ENCODE data around the gene DOCK8. TPM values are rescaled to one million over a fixed set of nuclear protein-coding genes. Genes with fewer than 3 reads are reported as not detected.

The DOCK8 gene
- not detected in 2 replicates for total RNA-seq (2012; rRNA removed)
- polyA plus RNA-seq (2012; rRNA removed): not detected in 2 replicates
- 0.01 TPM in 1 of 2 replicates, not detected in the other for polyA plus RNA-seq (2012; cell fraction: cytosol; rRNA removed)
- not detected in 2 replicates for polyA plus RNA-seq (2012; cell fraction: nucleus; rRNA removed; ENCODE audit: low replicate concordance)
- percentile 8 among the genes with signal in this experiment for Bru-seq, nascent RNA
- percentile 8 among the genes with signal in this experiment for BruChase-seq, experiment 1, labeled RNA remaining after a 6-hour chase
- percentile 7 among the genes with signal in this experiment for BruChase-seq, experiment 2, labeled RNA remaining after a 2-hour chase
- long read RNA-seq: 0 reads

DNA sequence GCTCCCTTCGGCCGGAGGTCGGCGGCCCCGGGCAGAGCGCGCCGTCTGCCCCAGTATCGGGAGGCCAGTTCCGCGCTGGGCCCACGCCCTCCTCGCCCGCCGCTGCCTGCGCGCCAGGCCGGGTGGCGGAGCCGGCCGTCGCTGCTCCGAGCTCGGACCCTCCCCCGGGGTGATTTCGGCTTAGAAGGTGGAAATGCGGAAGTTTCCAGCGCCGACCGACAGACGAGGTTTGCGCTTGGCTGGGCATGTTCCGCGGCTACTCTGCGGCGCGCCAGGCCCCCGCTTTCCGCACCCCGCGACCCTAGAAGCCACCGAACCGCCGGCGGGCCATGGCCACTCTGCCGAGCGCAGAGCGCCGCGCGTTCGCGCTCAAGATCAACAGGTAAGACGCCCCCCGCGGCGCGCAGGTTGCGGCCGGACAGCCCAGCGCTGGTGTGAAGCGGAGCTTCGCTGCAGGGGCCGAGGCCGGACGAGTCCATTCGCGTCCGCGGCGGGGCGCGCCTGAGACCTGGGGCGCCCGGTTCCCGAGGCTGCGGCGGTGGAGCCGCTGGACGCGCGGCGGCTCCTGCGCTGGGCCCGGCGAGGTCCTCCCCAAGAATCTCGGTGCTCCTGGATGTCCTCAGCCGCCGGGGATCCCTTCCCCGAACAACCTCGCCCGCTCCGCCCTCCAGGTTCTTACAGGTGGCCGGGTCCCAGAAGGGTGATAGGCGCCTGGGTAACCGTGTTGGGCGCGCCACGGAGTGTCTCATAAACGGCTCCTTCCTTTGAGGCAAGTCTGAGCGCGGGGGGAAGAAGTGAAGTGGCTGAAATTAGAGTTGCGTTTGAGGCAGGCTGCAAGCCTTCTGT, at the start of gene DOCK8:
TSS of gene DOCK8 (plus strand) at position 218 of the 846 bp plus-strand sequence. CDS start at position 330, 112 bp downstream.
- Histone ChIP-seq H2AK9ac (replicated peaks; ENCODE audit: low read depth, low read length, poor library complexity) (no peak within 1 kb of the TSS), H2BK120ac (ENCODE audit: low read depth, low read length) (no peak within 1 kb of the TSS), H4K91ac (ENCODE audit: insufficient read depth, low read depth, low read length) (no peak within 1 kb of the TSS), H3K27ac (ENCODE audit: insufficient read depth, low read length) (no peak within 1 kb of the TSS), H2BK15ac (ENCODE audit: low read depth, low read length) (no peak within 1 kb of the TSS), H3K9ac (ENCODE audit: low read depth, low read length) (no peak within 1 kb of the TSS), H3K56ac (ENCODE audit: extremely low read depth, insufficient read depth, low read length) (no peak within 1 kb of the TSS), H3K36me3 (ENCODE audit: control insufficient read depth, insufficient read depth, low read length) (no peaks in the 10 kb centered on the region), H2BK20ac (ENCODE audit: low read depth, low read length) (no peak within 1 kb of the TSS), H3K4me1 (ENCODE audit: control insufficient read depth, insufficient read depth, low read length) (no peaks in the 10 kb centered on the region), H4K20me1 (ENCODE audit: insufficient read depth, low read length) (no peaks in the 10 kb centered on the region), H2BK5ac (ENCODE audit: low read depth, low read length, poor library complexity, severe bottlenecking) (no peak within 1 kb of the TSS), H3K18ac (ENCODE audit: low read depth, low read length) (no peak within 1 kb of the TSS), H2AK5ac (ENCODE audit: low read depth, low read length) (no peak within 1 kb of the TSS), H2AFZ (replicated peaks; ENCODE audit: low read length, poor library complexity) (peak within 1 kb of the TSS; percentile 82), H3K4me3 (ENCODE audit: insufficient read depth, low read depth, low read length) (peak within 1 kb of the TSS; percentile 28), H3K9me3 (ENCODE audit: control insufficient read depth, insufficient read depth, low read length) (no peaks in the 10 kb centered on the region), H3K4me2 (ENCODE audit: low read depth, low read length) (peak within 1 kb of the TSS; percentile 22), H3K27me3 (ENCODE audit: control insufficient read depth, insufficient read depth, low read length) (peaks cover 28% of the 10 kb centered on the region), H3K4ac (ENCODE audit: low read depth, low read length) (no peak within 1 kb of the TSS), H3K14ac (replicated peaks; ENCODE audit: low read depth, low read length) (no peak within 1 kb of the TSS), H3K79me1 (ENCODE audit: low read depth in 1 of 2, low read length in 2 of 2) (no peaks in the 10 kb centered on the region), H4K8ac (ENCODE audit: low read depth in 2 of 2, low read length in 2 of 2) (no peak within 1 kb of the TSS), H3K9me1 (ENCODE audit: insufficient read depth, low read length) (no peaks in the 10 kb centered on the region), H3K23ac (ENCODE audit: low read depth, low read length) (no peak within 1 kb of the TSS), H4K5ac (ENCODE audit: low read depth, low read length) (no peak within 1 kb of the TSS)
- ChIA-PET POLR2A (ENCODE audit: unreplicated experiment) (no interaction called here), CTCF (no interaction called here)
- DNase-seq (no peak), ATAC-seq (ENCODE audit: low read depth) (peak; percentile 80)
- in situ Hi-C loops (cut with MboI; ENCODE audit: low sequenced_read_pairs): no loop called here
- WGBS, 2 experiments (ENCODE audit: extremely low coverage in 2 of 2, insufficient read length in 1 of 2): 2% methylated on average over 24 of the region's 103 CpGs; no CpG with 5 or more reads in 1 of the 2 experiments
- intact Hi-C loops (cut with micrococcal nuclease): no loop called here
- dilution Hi-C loops (cut with HindIII; ENCODE audit: low sequenced_read_pairs, unreplicated experiment): no loop called here
- TF ChIP-seq MAFK (IDR thresholded peaks at IDR 0.05; ENCODE audit: low read depth, low read length): no peak
- TF ChIP-seq POLR2A (IDR thresholded peaks at IDR 0.05; ENCODE audit: low read depth, low read length): no peak
- TF ChIP-seq SMC3 (IDR thresholded peaks at IDR 0.05; ENCODE audit: low read depth, low read length): no peak
- no peak for TF ChIP-seq RCOR1 (IDR thresholded peaks at IDR 0.05; ENCODE audit: insufficient replicate concordance, low read length)
- TF ChIP-seq FOS (IDR thresholded peaks at IDR 0.05; ENCODE audit: low read depth, low read length): no peak
- TF ChIP-seq, protein P1, sequence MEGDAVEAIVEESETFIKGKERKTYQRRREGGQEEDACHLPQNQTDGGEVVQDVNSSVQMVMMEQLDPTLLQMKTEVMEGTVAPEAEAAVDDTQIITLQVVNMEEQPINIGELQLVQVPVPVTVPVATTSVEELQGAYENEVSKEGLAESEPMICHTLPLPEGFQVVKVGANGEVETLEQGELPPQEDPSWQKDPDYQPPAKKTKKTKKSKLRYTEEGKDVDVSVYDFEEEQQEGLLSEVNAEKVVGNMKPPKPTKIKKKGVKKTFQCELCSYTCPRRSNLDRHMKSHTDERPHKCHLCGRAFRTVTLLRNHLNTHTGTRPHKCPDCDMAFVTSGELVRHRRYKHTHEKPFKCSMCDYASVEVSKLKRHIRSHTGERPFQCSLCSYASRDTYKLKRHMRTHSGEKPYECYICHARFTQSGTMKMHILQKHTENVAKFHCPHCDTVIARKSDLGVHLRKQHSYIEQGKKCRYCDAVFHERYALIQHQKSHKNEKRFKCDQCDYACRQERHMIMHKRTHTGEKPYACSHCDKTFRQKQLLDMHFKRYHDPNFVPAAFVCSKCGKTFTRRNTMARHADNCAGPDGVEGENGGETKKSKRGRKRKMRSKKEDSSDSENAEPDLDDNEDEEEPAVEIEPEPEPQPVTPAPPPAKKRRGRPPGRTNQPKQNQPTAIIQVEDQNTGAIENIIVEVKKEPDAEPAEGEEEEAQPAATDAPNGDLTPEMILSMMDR (conservative IDR thresholded peaks at IDR 0.05; ENCODE audit: low read depth, low read length): no peak
- no peak for TF ChIP-seq MXI1 (IDR thresholded peaks at IDR 0.05; ENCODE audit: borderline replicate concordance, low read depth, low read length)
- TF ChIP-seq RAD21 (IDR thresholded peaks at IDR 0.05; ENCODE audit: low read length): no peak
- TF ChIP-seq, protein P2, sequence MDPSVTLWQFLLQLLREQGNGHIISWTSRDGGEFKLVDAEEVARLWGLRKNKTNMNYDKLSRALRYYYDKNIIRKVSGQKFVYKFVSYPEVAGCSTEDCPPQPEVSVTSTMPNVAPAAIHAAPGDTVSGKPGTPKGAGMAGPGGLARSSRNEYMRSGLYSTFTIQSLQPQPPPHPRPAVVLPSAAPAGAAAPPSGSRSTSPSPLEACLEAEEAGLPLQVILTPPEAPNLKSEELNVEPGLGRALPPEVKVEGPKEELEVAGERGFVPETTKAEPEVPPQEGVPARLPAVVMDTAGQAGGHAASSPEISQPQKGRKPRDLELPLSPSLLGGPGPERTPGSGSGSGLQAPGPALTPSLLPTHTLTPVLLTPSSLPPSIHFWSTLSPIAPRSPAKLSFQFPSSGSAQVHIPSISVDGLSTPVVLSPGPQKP (IDR thresholded peaks at IDR 0.05; ENCODE audit: borderline replicate concordance, low read depth, low read length): no peak
- no peak for TF ChIP-seq NFE2L2 (IDR thresholded peaks at IDR 0.05; ENCODE audit: low read depth, low read length)
- no peak for TF ChIP-seq MAZ (IDR thresholded peaks at IDR 0.05; ENCODE audit: borderline replicate concordance, low read depth, low read length)
- no TSS peak for BruUV-seq (replicated peaks)
